Measurements from ENCODE around the gene SLC9A9.
A peak's percentile ranks its signal among the peaks of the same experiment; 100 is the strongest.

The SLC9A9 gene

DNA sequence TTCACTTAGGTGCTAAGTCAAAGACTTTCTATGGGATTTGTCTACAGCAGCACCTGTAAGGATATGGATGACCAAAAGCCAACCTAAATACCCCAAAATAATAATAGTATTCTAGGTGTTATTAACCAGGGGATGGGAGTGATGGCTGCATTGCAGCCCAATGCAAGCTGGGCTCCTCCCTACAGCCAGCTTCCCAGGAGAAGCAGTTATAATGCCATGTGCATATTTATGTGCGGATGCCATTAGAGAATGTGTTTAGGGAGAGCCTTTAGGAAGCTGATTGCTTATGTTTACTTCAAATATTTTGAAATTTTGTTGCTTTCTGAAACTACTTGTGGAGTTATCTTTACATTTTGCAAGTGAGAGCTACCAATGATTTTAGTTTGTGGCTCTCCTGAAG lies 491.4 kb downstream of the SLC9A9 start:
- no peak for DNase-seq (ENCODE audit: low spot score)

DNA sequence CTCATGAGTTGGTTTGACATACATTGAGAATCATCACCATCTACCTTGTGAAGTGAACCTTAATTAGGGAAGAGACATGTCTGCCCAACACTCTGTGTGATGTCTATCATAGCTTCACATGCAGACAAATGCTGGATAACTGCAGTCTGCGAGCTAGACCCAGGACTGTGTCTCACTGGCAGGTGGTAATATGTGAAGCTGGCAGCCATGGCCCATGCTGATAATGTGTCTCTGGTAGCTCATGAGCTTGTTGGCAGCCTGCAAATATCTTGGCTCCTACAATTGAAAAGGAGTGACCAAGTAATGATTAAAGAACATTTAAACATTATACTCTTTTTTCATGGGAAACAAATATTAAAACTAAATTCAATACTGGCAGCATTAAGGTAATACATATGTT lies 493.9 kb downstream of the SLC9A9 start:
- no peak for DNase-seq (ENCODE audit: low spot score)

DNA sequence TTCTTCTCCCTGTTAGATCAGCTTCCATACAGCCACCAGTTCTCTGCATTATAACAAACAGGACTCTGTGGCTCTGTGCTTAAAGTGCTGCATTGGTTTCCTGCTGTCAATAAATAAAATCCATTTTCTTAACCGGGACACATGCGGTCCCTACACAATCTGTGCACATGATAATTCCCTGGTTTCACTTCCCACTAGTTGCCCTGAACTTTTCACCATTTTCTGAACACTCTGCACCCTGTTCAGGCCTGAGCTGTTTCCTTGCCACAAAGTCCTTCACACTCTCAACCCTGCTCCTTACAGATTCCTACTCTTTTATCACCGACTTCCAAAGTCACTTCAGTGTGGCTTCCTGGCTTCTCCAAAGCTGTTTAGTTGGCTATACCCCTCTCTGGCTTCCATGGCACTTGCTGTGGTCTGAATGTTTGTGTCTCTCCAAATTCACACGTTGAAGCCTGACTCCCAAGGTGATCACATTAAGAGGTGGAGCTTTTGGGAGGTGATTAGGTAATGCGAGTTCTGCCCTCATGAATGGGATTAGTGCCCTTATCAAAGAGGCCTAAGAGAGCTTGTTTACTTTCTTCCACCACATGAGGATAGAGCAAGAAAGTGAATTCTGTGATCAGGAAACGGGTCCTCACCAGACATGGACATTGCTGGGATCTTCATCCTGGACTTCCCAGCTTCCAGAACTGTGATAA lies 495.3 kb downstream of the SLC9A9 start:
- peak; percentile 42 for DNase-seq (ENCODE audit: low spot score)

DNA sequence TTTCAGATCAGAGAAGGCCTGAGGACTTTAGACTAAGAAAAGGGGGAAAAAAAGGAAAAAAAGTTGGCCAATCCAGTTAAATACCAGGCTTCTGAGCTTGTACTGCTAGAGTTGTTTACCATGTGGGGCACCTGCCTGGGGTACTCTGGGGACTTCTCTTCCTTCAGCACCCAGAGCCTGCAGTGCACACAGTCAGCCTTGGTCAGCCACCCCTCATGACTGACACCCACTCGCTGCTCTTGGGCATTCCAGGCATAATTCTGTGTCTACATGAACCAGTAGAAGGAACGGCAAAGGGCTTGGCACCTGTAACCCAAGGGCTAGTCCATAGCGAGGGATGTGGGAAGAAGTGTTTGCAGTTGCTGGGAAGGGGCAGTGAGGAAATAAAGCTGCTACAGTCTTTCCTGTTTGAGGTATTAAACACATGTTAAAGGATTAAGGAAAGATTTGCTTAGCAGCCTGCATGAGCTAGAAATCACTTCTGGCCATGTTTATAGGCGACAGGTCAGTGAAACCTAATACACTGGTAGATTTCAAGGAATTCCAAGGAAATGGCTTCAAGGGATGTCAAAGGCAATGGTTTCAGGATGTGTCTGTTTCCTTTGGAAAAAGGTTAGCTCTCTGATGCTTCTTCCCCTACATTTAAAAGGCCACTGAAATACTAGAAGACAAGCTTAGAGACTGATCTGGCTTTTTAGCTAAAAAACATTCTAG lies 496.2 kb downstream of the SLC9A9 start:
- DNase-seq (ENCODE audit: low spot score): no peak

DNA sequence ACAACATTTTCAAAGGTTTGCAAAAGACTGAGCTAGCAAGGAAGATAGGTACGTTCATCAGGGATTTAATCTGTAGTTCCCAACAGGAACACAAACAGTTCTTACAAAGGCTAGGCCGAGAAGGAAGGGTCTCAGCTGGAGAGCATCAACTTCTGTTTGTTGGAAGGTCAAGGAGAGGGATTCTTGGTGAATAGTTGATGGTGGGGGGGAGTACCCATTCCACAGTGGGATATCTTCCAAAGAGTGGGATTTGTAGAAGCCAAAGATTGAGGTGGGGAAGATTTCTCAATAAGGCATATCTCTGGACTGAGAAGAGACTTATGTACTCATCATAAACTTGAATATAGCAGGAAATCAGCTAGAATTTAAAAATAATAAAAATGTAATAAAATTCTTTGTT lies 496.9 kb downstream of the SLC9A9 start:
- DNase-seq (ENCODE audit: low spot score): no peak

DNA sequence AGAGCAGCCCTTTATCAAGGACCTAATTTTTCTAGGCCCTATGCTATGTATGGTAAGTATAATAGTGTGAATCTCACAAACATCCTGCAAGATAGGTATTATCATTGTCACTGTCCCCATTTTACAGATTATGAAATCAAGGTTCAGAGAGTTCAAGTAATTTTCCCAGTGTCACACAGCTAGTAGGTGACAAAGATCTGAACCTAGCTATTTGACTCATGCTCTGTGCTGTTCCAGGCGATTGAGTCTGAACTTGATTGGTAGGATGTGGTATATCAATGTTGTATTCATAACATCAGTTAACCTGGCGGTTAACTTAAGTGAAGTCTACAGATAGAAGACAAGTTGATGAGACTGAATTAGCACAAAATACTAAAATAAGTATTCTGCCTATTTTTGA lies 498.8 kb downstream of the SLC9A9 start:
- DNase-seq (ENCODE audit: low spot score): no peak

DNA sequence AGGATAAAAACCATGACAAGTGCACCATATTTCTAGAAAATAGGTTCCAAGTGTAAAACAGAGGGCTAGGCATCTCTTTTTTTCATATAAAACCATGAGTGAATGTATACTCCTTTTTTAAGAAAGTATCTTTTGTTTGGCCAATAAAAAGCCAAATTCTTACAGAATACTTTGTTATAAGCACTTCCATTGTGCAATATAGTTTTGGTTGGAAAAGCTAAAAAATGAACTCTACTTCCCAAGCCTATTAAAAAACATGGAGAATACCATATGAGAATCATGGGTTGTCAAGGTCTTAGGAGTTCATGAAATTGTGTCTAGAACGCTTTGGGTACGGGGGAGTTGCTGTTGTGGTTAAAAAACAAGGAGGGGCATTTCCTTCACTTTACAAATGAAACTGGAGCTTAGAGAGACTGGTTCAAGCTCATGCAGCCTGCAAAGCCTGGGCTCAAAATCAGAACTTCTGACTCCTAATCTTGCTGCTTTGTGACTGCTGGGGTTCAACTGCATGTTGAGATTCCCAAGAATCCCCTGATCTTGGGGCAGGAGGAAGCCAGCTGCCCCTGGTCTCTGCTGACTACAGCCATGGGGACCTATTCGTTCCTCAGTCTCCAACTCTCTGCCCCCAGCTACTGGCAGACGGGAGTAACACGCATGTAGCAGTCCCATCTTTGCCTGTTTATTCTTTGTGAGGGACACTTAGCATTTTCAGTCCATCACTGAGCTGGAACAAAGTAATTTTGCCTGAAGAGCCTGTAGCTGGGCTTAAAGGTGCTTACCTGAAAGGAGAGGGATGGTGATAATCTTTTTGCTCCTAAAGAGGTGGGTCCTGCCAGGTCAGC lies 499.6 kb downstream of the SLC9A9 start:
- DNase-seq (ENCODE audit: low spot score): no peak

DNA sequence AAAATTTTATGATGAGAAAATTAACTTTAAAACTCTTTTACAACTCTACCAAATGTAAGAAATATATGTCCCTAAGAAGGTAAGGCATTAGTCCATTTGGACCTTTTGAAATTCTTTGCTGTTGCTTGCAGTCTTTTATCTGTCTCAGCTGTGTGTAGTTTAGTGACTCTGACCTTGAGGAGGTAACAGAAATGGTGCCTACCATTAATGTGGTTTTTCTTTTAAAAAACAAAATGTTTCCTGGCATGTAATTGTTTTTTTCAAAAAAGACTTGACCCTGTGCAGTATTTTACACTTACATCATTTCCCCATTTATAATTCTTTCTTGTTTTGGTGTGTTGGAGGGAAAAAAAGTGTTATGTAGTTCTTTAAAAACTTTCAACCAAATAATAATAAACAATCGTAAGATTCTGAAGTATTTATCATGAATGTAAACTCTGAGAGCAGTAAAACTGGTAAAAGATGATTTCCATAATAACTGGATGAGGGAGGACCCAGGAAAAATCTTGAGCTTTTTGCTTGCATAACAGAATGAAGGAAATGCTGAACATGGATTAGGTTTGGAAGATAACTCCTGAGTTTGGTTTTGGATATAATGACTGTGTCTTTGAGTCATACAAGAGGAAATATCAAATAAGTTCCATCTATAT lies 503.6 kb downstream of the SLC9A9 start:
- no peak for DNase-seq (ENCODE audit: low spot score)

DNA sequence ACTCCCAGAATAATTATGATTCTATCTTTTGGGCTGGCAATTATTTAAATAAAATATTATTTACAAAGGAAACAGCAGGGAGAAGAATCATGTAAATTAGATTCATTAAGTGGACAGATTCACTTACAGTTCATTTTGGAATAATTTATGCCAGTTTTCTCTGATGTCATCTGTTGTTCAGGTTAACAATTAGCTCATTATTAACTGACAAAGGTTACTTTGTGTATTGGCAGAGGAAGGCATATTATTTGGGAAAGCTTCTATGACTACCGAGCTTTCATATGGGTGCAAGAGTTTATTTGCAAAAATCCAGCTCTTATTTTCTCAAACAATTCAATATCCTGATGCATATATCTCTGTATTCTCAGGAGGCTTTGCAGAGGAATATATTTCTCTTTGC lies 504.3 kb downstream of the SLC9A9 start:
- peak; percentile 7 for DNase-seq (ENCODE audit: low spot score)

DNA sequence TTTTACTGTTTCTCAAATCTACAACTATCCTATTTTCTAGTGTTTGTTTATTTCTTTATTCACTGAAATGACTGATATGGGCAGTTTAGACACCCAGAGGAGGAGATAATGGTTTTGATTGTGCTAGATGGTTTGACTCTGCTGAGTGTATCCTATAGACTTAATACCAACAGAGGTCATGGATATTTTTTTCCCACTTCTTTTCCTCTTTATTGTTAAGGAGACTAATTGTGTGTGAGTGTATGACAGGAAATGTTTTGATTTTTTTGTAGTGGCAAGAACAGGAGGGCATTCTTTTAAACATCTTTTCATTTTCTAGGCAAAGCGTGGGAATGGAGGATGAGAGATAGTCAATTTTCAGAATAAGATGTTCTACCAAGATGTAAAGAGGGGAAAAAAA lies 505.2 kb downstream of the SLC9A9 start:
- DNase-seq (ENCODE audit: low spot score): no peak

DNA sequence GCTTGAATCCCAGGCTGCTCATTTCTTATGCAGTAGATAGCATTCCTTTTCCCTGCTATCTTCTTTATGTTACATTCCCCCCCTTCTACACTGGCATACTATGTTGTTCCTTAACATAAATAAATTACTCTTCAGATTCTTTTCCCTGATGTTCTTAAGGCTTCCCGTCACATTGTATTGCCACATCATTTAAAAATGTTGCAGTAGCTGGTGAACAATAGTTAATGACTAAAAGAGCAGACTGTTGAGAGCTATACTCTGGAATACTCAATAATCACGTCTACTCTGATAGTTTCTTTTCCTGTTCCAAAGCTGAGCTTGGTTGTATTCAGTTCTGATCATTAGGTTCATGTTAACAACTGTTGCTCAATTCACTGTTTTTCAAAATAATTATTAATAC lies 508.8 kb downstream of the SLC9A9 start:
- no peak for DNase-seq (ENCODE audit: low spot score)

DNA sequence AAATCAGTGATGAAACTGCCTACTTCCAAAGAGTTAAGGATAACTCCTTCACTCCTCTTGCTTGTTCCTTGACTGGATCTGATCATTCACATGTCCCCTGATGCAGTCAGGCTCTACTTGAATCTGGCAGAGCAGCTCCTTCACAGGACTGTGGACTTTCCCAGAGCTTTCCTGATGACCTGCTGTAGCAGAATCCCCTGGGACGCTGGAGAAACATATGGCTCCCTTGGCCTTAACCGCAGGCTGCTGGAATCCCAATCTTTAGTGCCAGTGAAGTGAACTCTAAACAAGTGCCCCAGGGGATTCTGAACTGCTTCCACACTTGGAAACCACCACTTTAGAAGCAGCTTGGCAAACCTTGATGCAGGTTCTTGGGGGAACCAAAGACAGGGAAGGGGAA lies 510.9 kb downstream of the SLC9A9 start:
- DNase-seq (ENCODE audit: low spot score): no peak

DNA sequence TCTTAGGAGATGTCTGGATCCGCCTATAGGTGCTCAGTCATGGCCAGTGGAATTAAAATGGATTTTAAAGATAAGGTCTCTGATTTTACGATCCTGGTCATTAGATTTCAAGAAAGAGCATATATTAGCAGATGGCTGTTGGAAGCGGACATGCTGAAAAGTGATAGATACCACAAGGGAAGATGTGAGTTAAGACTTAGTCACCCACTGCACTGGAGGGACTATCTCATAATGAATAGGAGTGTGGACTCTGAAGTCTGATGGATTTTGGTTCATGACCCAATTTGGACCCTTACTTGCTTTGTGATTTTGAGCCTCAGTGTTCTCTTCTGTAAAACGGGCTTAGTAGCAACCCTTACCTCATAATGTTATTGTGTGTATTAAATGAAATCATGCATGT lies 514.0 kb downstream of the SLC9A9 start:
- no peak for DNase-seq (ENCODE audit: low spot score)

DNA sequence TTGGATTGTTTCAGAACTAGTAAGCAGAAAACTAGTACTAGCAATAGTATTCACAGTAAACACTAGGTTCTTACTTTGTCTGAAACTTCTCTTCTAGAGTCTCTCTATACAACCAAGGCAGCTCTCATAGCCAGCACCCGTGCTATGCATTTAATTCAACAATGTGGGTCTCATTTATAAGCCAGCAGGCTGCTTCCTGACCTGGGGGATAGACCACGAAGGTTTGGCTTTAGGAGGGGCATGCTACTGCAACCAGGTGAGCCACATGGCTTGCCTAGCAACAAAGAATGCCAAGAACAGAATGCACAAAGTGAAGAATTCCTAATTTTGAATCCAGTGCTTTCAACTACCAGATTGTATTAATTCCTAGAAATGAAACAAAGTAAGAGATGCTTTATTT lies 514.9 kb downstream of the SLC9A9 start:
- no peak for DNase-seq (ENCODE audit: low spot score)

DNA sequence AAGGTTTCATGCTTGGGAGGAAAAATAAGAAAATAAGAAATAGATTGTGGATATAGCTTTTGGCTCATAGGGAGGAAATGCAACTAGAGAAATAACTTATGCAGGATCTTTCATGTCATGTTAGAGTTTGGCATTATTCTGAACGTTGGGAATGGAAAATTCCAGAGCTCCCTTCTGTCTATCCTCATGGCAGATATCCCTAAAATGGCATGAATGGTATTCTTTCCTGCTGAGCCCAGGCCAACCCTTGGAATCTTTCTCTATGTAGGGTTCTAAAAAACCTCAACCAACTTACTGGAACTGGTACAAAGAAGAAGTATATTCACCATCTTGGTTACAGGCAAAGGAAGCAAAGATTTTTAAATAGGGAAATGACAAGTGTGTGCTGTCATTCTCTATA lies 516.2 kb downstream of the SLC9A9 start:
- no peak for DNase-seq (ENCODE audit: low spot score)

DNA sequence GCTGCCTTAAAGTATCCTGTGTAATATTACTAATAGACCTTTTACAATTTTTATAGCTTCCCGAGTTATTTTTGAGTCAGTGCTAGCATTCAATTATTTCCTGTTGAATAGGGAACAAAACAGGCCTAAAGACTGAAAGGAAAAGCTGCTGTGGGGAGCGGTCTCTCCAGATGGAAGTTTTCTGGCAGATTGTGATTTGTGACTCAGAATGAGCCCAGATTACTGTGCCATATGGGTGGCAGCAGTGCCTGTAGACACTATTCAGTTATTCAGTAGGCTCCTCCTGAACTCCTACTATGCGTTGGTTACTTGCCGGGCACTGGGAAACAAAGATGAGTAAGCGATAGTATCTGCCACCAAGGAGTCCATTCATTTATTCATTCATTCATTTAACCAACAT lies 516.9 kb downstream of the SLC9A9 start:
- DNase-seq (ENCODE audit: low spot score): peak; percentile 69

DNA sequence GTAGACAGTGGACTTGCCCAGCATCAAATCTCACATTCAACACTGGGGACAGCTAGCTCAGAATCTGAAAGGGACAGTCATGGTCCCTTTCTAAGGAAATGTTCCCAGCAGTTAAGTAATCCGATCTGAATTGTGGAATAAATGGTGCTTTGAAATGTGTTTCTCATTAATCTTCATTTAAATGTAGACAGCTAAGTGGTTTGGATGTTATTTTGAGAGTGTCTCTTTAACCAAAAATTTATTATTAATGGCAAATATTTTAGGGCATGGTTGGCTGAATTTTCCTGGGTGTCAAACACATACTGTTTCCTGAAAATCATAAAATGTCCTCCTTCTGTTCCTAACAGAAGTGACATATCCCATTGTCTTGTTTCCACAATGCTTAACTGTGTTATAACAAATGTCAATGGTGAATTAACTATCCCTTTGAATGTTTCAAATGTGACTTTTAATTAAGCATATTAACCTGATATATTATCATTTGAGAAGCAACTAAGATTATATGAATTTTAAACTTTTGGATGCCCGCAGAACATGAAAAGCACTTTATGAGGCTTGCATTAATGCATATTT lies 517.9 kb downstream of the SLC9A9 start:
- DNase-seq (ENCODE audit: low spot score): peak; percentile 16

DNA sequence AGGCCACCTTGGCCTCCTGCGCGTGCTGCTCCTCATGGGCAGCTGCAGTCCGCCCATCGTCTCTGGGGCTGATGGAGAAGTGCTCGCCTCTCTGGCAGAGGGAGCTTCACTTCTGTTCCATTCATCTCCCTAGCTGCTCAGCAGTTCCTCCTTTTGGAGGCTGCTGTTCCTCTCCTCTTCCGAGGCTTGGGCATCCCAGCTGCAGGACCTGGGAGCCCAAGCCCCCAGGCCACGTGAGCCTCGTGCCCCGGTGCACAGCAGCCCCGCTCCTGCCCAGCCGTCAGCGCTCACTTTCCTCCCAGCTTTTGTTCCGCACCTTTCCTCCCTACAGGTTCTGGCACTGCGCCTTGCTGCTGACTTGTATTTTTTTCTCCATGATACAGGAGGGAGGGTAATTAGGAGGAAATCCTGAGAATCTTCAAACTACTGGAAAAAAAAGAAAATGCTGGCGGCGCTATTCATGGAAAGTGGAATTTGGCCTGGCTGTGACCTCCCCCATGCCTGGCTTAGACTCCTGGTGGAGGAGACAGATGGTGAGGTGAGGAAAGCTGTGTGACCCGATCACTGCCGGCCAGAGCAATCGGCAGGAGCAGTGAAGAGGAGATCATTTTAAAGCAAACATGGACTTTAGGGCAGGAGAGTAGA lies 518.6 kb downstream of the SLC9A9 start:
- peak; percentile 36 for DNase-seq (ENCODE audit: low spot score)

DNA sequence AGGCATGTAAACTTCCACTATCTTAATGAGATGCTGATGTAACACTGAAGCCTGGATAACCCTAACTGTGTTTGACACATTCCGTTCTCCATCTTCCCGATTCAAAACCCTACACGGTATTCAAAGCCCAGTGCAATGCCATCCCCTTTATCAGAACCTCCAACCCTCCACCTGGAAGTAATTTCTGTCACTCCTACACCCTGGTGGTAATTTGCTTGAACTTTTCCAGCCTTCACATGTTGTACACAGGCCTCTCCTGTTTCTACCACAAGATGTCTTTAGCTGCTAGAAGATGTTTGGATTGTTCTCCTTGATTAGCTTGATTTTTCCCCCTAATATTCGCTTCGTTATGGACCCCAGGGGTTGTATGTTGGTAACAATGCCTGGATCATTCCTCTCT lies 519.8 kb downstream of the SLC9A9 start:
- DNase-seq (ENCODE audit: low spot score): no peak

DNA sequence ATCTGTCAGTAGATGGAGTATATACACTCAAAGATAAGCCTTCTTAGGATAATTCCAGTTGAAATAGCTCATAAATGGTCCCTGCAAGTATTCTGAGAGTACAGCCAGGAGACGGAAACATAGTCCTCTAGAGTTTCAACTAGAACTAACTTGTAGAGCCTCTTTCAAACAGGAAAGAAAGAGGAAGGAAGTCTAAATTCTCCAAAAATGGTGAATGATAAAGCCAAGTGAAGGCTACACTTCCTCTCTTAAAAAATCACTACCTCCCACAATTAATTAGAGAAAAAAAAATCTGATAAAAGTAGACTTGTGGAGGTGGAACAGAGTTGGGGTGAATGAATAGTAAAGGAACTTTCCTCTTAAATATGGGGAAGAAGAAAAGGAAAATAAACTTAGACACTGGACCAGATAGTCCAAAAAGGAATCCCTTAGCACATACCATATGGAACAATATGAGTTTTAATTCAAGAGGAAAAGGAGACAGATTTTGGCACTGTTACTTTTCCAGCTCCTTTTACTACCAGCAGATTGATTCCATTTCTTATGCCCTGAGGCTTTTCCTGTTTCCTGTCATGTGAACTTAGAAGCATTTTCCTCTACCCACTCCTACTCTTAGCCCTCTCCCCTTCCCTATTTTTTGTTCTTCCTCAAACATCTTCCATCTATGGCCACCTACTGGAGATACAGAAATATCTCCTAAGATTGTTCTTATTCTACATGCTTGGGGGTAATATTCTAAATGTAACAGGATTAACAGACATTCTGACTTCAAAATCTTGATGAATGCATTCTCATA lies 521.1 kb downstream of the SLC9A9 start:
- no peak for DNase-seq (ENCODE audit: low spot score)
